Measurements from ENCODE around the gene GRN.

GRCh38 chr17:44335564-44335963 is 9.5 kb upstream of the GRN start:
- TF ChIP-seq CTCF (IDR thresholded peaks at IDR 0.05; ENCODE audit: low read depth, low read length, poor library complexity, severe bottlenecking) (no peak), EZH2phosphoT487 (IDR thresholded peaks at IDR 0.05; ENCODE audit: borderline replicate concordance, low read length) (no peak)
